ENCODE results near the gene CNOT6L.

CNOT6L gene

DNA sequence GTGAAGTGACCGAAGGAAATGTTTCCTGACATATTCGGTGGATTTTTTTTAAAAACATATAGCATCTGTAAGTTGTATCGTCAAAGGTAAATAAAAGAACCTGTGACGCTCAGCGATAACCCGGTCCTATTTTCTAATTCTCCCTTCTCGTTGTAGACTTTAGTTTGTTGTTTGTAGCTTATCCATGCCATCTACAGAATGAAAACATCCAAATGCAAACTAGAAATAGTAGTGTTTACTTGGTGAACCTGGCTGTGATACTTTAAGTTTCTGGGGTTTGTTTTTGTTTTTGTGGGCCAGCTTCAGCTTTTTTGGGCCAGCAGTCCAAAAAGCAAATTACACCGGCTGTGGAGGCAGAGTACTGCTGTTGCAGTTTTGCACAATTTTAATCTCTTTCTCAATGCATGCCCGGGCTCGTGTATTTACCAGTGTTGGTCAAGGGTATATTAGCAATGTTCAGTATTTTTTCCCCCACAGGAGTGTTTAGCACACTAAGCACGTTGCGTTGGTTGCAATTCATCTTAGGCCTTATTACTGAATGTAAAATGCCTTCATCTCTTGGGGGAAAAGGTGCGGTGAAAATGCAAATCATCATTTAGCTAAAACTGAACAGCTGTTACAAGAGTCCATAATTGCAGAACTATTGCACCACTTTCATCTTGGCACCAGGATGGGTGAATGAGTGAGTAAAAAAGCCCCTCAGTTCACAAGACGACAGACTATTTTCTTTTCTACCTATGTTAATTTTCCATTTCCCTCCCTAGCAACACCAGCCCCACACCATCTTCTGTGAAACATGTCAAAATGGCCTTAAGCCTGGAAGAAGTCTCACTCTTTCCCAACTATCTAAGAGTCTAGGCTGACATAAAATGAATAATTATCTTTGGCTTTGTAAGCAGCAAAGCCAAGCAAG, 1.7 kb upstream of the CNOT6L start:
- DNase-seq: peak in 1 of 5 experiments; percentile 52

- DNase-seq: peak; percentile 89 to 96 (median 94)
Observed at GRCh38 chr4:77819843-77820648, 878 bp upstream of the CNOT6L start.

- DNase-seq: peak in 1 of 5 experiments; percentile 88
Observed at GRCh38 chr4:77819404-77819842, 255 bp upstream of the CNOT6L start.

DNA sequence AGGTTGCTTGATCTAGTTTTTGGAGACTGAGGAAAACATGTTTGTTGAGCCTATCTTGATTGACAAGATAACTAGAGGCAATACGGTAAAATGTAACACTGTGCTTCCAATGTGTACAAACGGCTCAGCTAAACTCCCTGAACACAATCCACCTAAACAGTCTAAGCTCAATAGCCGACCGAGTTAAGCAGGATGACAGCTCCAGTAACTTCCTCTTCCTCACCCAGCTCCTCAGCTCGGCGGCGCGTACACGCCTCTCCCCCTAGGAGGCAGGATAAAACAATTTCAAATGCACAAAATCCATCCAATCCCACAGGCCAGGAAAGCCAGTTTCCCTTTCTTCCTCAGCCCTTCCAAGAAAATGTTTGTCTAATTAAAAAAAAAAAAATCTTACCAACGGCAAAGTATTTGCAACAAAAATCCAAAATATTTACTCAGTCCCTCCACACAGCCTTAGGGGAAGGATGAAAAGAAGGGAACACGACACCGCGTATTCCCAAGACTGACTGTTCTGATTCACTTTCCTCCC, 1.0 kb downstream of the CNOT6L start:
- peak; percentile 13 to 69 (median 39) for DNase-seq

- DNase-seq: peak in 1 of 5 experiments; percentile 36
Observed at GRCh38 chr4:77817304-77818072, 1.7 kb downstream of the CNOT6L start.

DNA sequence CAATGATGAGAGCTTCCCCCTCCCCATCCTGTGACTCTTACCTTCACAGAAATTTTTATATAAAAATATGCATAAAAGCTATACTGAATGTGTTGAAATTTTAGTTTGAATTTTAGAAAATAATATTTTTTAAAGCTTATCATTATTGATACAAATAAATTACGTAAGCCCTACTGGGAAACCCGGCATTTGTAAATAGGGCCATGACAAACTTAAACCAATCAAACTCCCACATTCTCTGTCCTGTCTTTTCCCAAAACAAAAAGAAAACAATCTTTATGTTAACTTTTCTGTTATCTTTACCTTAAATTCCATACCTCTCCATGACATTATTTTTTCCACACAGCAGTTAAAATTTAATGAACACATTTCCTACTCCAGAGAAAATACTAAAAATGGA, 2.6 kb downstream of the CNOT6L start:
- no peak for DNase-seq

- DNase-seq: peak in 1 of 5 experiments; percentile 23
Observed at GRCh38 chr4:77815636-77816035, 3.5 kb downstream of the CNOT6L start.

- no peak for DNase-seq
Observed at GRCh38 chr4:77805840-77806239, 13.3 kb downstream of the CNOT6L start.

GRCh38 chr4:77804471-77804870, 14.7 kb downstream of the CNOT6L start:
- no peak for DNase-seq

DNA sequence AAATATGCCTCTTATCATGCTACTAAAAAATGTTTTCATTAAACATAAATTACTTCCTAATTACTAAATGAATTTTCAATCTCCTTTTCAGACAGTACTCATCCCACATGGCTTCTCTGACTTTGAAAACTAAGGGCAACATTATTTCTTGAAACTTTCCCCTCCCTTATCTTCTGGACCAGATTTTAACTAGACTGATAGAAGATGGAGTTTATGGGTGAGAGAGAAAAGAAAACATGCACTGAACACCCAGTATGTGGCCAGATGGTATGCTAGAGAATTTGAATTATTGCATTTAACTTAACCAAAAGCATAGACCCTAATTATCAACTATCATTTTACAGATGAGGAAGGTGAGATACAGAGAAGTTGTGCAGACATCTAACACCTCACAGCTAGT, 16.8 kb downstream of the CNOT6L start:
- DNase-seq: no peak

DNA sequence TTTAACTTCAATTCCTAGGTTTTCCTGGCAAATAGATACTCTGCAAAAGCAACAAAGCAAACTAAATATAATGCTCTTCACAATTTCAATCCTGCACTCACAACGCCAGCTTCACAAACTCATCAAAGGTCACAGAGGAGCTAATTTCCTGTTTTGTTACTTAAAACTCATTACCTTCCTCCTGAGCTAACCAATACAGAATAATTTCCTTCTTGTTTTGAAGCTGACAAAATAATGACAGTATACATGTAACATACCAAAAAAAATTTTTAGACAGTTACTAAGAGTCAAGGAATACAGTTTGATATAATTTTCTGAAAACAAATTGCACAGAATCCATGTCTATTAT, 17.9 kb downstream of the CNOT6L start:
- DNase-seq: peak in 1 of 5 experiments; percentile 58

- DNase-seq: peak in 1 of 5 experiments; percentile 9
Observed at GRCh38 chr4:77800483-77801259, 18.5 kb downstream of the CNOT6L start.

GRCh38 chr4:77800077-77800476, 19.1 kb downstream of the CNOT6L start:
- DNase-seq: no peak

- DNase-seq: peak in 1 of 5 experiments; percentile 61
Observed at GRCh38 chr4:77798385-77798784, 20.8 kb downstream of the CNOT6L start.

- no peak for DNase-seq
Observed at GRCh38 chr4:77797239-77797638, 21.9 kb downstream of the CNOT6L start.

DNA sequence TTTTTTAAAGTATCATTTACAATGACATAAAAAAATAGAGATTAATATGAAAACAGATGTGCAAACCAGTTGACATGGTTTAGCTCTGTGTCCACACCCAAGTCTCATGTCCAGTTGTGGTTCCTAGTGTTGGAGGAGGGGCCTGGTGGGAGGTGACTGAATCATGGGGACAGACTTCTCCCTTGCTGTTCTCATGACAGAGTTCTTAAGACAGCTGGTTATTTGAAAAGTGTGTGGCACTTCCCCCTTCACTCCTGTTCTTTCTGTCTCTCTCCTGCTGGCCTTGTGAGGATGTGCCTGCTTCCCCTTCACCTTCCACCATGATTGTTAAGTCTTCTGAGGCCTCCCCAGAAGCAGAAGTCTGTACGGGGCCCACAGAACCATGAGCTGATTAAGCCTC, 23.8 kb downstream of the CNOT6L start:
- DNase-seq: no peak

- no peak for DNase-seq
Observed at GRCh38 chr4:77790146-77790545, 29.0 kb downstream of the CNOT6L start.

DNA sequence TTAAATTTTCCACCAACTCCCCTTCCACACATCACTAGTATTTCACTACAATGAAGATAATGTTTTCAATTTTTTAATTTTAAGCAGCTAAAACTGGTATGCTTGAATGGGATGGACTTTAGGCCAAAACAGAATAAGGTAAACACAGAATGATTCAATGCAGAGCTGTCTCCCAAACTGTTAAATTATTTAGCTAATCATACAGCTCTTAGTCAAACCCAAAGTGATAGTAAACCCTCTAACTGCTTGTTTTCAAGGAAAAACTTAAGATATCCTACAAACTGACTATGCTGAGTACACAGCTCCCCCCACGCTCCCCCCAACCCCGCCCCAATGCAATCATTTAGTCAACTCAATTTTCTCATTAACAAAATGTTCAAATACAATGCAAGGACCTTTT, 30.2 kb downstream of the CNOT6L start:
- no peak for DNase-seq

DNA sequence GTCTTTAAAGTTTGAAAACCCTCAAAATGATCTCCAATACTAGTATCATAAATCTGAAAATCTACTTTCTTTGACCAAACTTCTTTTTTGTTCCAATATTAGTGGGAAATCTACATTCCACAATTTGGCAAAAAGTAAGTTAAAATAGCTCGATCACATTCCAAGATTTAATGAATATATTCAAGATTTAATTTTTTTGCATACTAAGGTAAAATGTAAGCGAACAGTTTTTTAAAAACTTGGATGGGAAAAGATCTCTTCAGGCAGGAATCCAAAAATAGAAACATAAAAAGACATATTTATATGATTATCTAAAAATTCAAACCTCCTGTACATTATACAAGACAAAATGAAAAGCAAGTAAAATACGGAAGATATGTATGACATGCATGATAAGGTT, 31.2 kb downstream of the CNOT6L start:
- DNase-seq: no peak

DNA sequence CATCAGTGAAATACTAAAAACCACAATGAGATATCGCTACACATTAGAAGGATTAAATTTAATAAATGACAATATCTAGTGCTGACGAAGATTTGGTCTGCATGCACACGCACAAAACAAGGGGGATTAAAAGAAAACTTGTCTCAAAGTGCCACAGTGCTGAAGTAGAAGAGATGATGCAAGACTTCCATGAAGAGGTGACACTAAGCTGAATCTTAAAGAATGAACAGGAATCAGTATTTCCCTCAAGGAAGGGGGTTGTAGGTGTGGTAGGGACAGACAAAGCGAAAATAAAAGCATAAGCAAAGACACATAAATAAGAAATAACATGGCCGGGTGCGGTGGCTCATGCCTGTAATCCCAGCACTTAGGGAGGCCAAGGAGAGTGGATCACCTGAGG, 33.5 kb downstream of the CNOT6L start:
- DNase-seq: no peak

- DNase-seq: no peak
Observed at GRCh38 chr4:77783895-77784294, 35.3 kb downstream of the CNOT6L start.
